Measurements from ENCODE around the gene DCDC2.
"Not testable (repeated sequence)": the region's sequence is repeated elsewhere in the genome, so short reads cannot be mapped to it uniquely, and the experiment has no call there.

DCDC2 gene

GRCh38 chr6:24205020-24205492, 152.8 kb downstream of the DCDC2 start:
- Histone ChIP-seq H3K4me1 (ENCODE audit: control insufficient read depth, insufficient read depth, low read length) (no peaks in the 10 kb centered on the region), H3K36me3 (ENCODE audit: control insufficient read depth, insufficient read depth, low read length, severe bottlenecking) (no peaks in the 10 kb centered on the region), H3K9ac (ENCODE audit: low read length) (no peak overlapping the region), H3K9me3 (ENCODE audit: control insufficient read depth, low read length) (no peaks in the 10 kb centered on the region), H3K4me3 (ENCODE audit: low read length) (no peak overlapping the region), H3K27me3 (replicated peaks; ENCODE audit: control insufficient read depth, insufficient read depth, low read length) (no peaks in the 10 kb centered on the region)
- DNase-seq (ENCODE audit: low read depth), result peak; percentile 75

- H3K4me3 ChIP-seq (ENCODE audit: low read length); H3K9ac ChIP-seq (ENCODE audit: low read length); H3K36me3 ChIP-seq (ENCODE audit: control insufficient read depth, insufficient read depth, low read length, severe bottlenecking); H3K9me3 ChIP-seq (ENCODE audit: control insufficient read depth, low read length); DNase-seq (ENCODE audit: low read depth); H3K27me3 ChIP-seq (replicated peaks; ENCODE audit: control insufficient read depth, insufficient read depth, low read length); H3K4me1 ChIP-seq (ENCODE audit: control insufficient read depth, insufficient read depth, low read length): not testable (repeated sequence)
These were observed 153.7 kb downstream of the DCDC2 start for GRCh38 chr6:24204113-24204512.

- H3K4me1 ChIP-seq (ENCODE audit: control insufficient read depth, insufficient read depth, low read length), result peaks cover 14% of the 10 kb centered on the region
- no peak overlapping the region for H3K9ac ChIP-seq (ENCODE audit: low read length)
- no peak for DNase-seq (ENCODE audit: low read depth)
- no peaks in the 10 kb centered on the region for H3K9me3 ChIP-seq (ENCODE audit: control insufficient read depth, low read length)
- no peak overlapping the region for H3K4me3 ChIP-seq (ENCODE audit: low read length)
- no peaks in the 10 kb centered on the region for H3K36me3 ChIP-seq (ENCODE audit: control insufficient read depth, insufficient read depth, low read length, severe bottlenecking)
- H3K27me3 ChIP-seq (replicated peaks; ENCODE audit: control insufficient read depth, insufficient read depth, low read length), result no peaks in the 10 kb centered on the region
These were observed 160.0 kb downstream of the DCDC2 start for GRCh38 chr6:24197892-24198291.

GRCh38 chr6:24195836-24196597, 161.8 kb downstream of the DCDC2 start:
- no peaks in the 10 kb centered on the region for H3K27me3 ChIP-seq (replicated peaks; ENCODE audit: control insufficient read depth, insufficient read depth, low read length)
- peaks cover 14% of the 10 kb centered on the region for H3K4me1 ChIP-seq (ENCODE audit: control insufficient read depth, insufficient read depth, low read length)
- DNase-seq (ENCODE audit: low read depth), result no peak
- no peak overlapping the region for H3K9ac ChIP-seq (ENCODE audit: low read length)
- H3K9me3 ChIP-seq (ENCODE audit: control insufficient read depth, low read length), result no peaks in the 10 kb centered on the region
- H3K4me3 ChIP-seq (ENCODE audit: low read length), result no peak overlapping the region
- H3K36me3 ChIP-seq (ENCODE audit: control insufficient read depth, insufficient read depth, low read length, severe bottlenecking), result no peaks in the 10 kb centered on the region

GRCh38 chr6:24194978-24195700, 162.7 kb downstream of the DCDC2 start:
- no peaks in the 10 kb centered on the region for H3K9me3 ChIP-seq (ENCODE audit: control insufficient read depth, low read length)
- H3K9ac ChIP-seq (ENCODE audit: low read length), result no peak overlapping the region
- H3K27me3 ChIP-seq (replicated peaks; ENCODE audit: control insufficient read depth, insufficient read depth, low read length), result no peaks in the 10 kb centered on the region
- no peak overlapping the region for H3K4me3 ChIP-seq (ENCODE audit: low read length)
- DNase-seq (ENCODE audit: low read depth), result no peak
- H3K4me1 ChIP-seq (ENCODE audit: control insufficient read depth, insufficient read depth, low read length), result peaks cover 14% of the 10 kb centered on the region
- H3K36me3 ChIP-seq (ENCODE audit: control insufficient read depth, insufficient read depth, low read length, severe bottlenecking), result no peaks in the 10 kb centered on the region

GRCh38 chr6:24193364-24193763, 164.5 kb downstream of the DCDC2 start:
- Histone ChIP-seq H3K4me1 (ENCODE audit: control insufficient read depth, insufficient read depth, low read length) (peaks cover 14% of the 10 kb centered on the region), H3K9ac (ENCODE audit: low read length) (no peak overlapping the region), H3K9me3 (ENCODE audit: control insufficient read depth, low read length) (no peaks in the 10 kb centered on the region), H3K4me3 (ENCODE audit: low read length) (no peak overlapping the region), H3K27me3 (replicated peaks; ENCODE audit: control insufficient read depth, insufficient read depth, low read length) (no peaks in the 10 kb centered on the region), H3K36me3 (ENCODE audit: control insufficient read depth, insufficient read depth, low read length, severe bottlenecking) (no peaks in the 10 kb centered on the region)
- DNase-seq (ENCODE audit: low read depth), result no peak

GRCh38 chr6:24191346-24191745, 166.5 kb downstream of the DCDC2 start:
- no peak for DNase-seq (ENCODE audit: low read depth)
- no peaks in the 10 kb centered on the region for H3K27me3 ChIP-seq (replicated peaks; ENCODE audit: control insufficient read depth, insufficient read depth, low read length)
- H3K4me1 ChIP-seq (ENCODE audit: control insufficient read depth, insufficient read depth, low read length), result peaks cover 14% of the 10 kb centered on the region
- H3K4me3 ChIP-seq (ENCODE audit: low read length), result no peak overlapping the region
- H3K36me3 ChIP-seq (ENCODE audit: control insufficient read depth, insufficient read depth, low read length, severe bottlenecking), result no peaks in the 10 kb centered on the region
- no peaks in the 10 kb centered on the region for H3K9me3 ChIP-seq (ENCODE audit: control insufficient read depth, low read length)
- no peak overlapping the region for H3K9ac ChIP-seq (ENCODE audit: low read length)

GRCh38 chr6:24188578-24189080, 169.2 kb downstream of the DCDC2 start:
- DNase-seq (ENCODE audit: low read depth), result no peak
- H3K9ac ChIP-seq (ENCODE audit: low read length), result no peak overlapping the region
- no peak overlapping the region for H3K4me3 ChIP-seq (ENCODE audit: low read length)
- H3K9me3 ChIP-seq (ENCODE audit: control insufficient read depth, low read length), result no peaks in the 10 kb centered on the region
- no peaks in the 10 kb centered on the region for H3K27me3 ChIP-seq (replicated peaks; ENCODE audit: control insufficient read depth, insufficient read depth, low read length)
- H3K4me1 ChIP-seq (ENCODE audit: control insufficient read depth, insufficient read depth, low read length), result no peaks in the 10 kb centered on the region
- no peaks in the 10 kb centered on the region for H3K36me3 ChIP-seq (ENCODE audit: control insufficient read depth, insufficient read depth, low read length, severe bottlenecking)

- Histone ChIP-seq H3K9me3 (ENCODE audit: control insufficient read depth, low read length) (no peaks in the 10 kb centered on the region), H3K9ac (ENCODE audit: low read length) (no peak overlapping the region), H3K36me3 (ENCODE audit: control insufficient read depth, insufficient read depth, low read length, severe bottlenecking) (no peaks in the 10 kb centered on the region), H3K4me1 (ENCODE audit: control insufficient read depth, insufficient read depth, low read length) (no peaks in the 10 kb centered on the region), H3K4me3 (ENCODE audit: low read length) (no peak overlapping the region), H3K27me3 (replicated peaks; ENCODE audit: control insufficient read depth, insufficient read depth, low read length) (no peaks in the 10 kb centered on the region)
- DNase-seq (ENCODE audit: low read depth), result no peak
These were observed 169.8 kb downstream of the DCDC2 start for GRCh38 chr6:24187965-24188577.

- Histone ChIP-seq H3K9ac (ENCODE audit: low read length) (no peak overlapping the region), H3K4me3 (ENCODE audit: low read length) (no peak overlapping the region), H3K9me3 (ENCODE audit: control insufficient read depth, low read length) (no peaks in the 10 kb centered on the region), H3K27me3 (replicated peaks; ENCODE audit: control insufficient read depth, insufficient read depth, low read length) (no peaks in the 10 kb centered on the region), H3K36me3 (ENCODE audit: control insufficient read depth, insufficient read depth, low read length, severe bottlenecking) (no peaks in the 10 kb centered on the region), H3K4me1 (ENCODE audit: control insufficient read depth, insufficient read depth, low read length) (no peaks in the 10 kb centered on the region)
- no peak for DNase-seq (ENCODE audit: low read depth)
These were observed 171.5 kb downstream of the DCDC2 start for GRCh38 chr6:24186349-24186748.

- H3K4me1 ChIP-seq (ENCODE audit: control insufficient read depth, insufficient read depth, low read length), result no peaks in the 10 kb centered on the region
- no peaks in the 10 kb centered on the region for H3K36me3 ChIP-seq (ENCODE audit: control insufficient read depth, insufficient read depth, low read length, severe bottlenecking)
- no peak for DNase-seq (ENCODE audit: low read depth)
- H3K4me3 ChIP-seq (ENCODE audit: low read length), result no peak overlapping the region
- H3K9ac ChIP-seq (ENCODE audit: low read length), result no peak overlapping the region
- H3K27me3 ChIP-seq (replicated peaks; ENCODE audit: control insufficient read depth, insufficient read depth, low read length), result no peaks in the 10 kb centered on the region
- H3K9me3 ChIP-seq (ENCODE audit: control insufficient read depth, low read length), result no peaks in the 10 kb centered on the region
These were observed 174.3 kb downstream of the DCDC2 start for GRCh38 chr6:24183584-24183983.
